Mucosa of descending colon (tissue), 3 donors: ENCODE results near the gene SPTB. TPM values are rescaled to one million over a fixed set of nuclear protein-coding genes. Genes with fewer than 3 reads are reported as not detected.

Experiments
- ATAC-seq: fragments of 200-7000 bp; cut with Tn5 transposase; one replicate; pipeline ENCODE4 v1.9.1; 2020; ENCODE audit warnings: mild to moderate bottlenecking, moderate library complexity
- DNase-seq, 3 donors: peaks; one replicate each; pipeline ENCODE4 v3.0.0-alpha.2; 2020
- H3K36me3 ChIP-seq: fragments of 200-600 bp; one replicate; pipeline ENCODE4 v1.8.0; 2021; ENCODE audit warnings: low read depth, mild to moderate bottlenecking
- H3K4me1 ChIP-seq: fragments of 200-600 bp; one replicate; pipeline ENCODE4 v1.8.0; 2021; ENCODE audit warnings: low read depth, mild to moderate bottlenecking
- H3K4me3 ChIP-seq: fragments of 200-600 bp; one replicate; pipeline ENCODE4 v1.8.0; 2021; ENCODE audit warnings: mild to moderate bottlenecking
- H3K9me3 ChIP-seq: fragments of 200-600 bp; one replicate; pipeline ENCODE4 v1.8.0; 2021; ENCODE audit warnings: mild to moderate bottlenecking
- CTCF ChIP-seq: fragments of 200-600 bp; IDR thresholded peaks from one replicate; pipeline ENCODE4 v1.8.0; 2022; ENCODE audit warnings: antibody characterized with exemption, mild to moderate bottlenecking
- intact Hi-C, 2 donors: fragments of 100-400 bp; cut with DNase I in 1 of 2; cut with micrococcal nuclease in 1 of 2; formaldehyde crosslinking; loops; one replicate each; pipeline versions ENCODE4 v1.11.0 to v1.11.1; 2022; cut with DNase I, micrococcal nuclease
- total RNA-seq, 3 donors: library from RNA; stranded (reverse); fragmentation: NEBNext Ultra II Directional in 2 of 3; extraction: Animal tissue kit (Norgen Biotek cat#: 25700) in 2 of 3; gene quantifications; one replicate each; pipeline versions ENCODE4 v1.2.1 to v1.2.4, GENCODE V29; 2021 to 2023
- donor health status: DM: no; HTN: no; CAD: no; lungs with moderate emphysema.
- donor health status: DM: no; HTN: no; CAD: no.
- donor health status: DM: no; HTN: yes; CAD: no.

SPTB gene
- total RNA-seq, 3 donors from 2014 or later: 0.35 to 1.4 (median 0.51) TPM

GRCh38 chr14:64846319-64846718, 33.4 kb downstream of the SPTB start:
- no peak overlapping the region for H3K4me3 ChIP-seq
- ATAC-seq (no peak), DNase-seq (no peak)
- no peaks in the 10 kb centered on the region for H3K4me1 ChIP-seq
- H3K36me3 ChIP-seq: no peaks in the 10 kb centered on the region
- no peak for TF ChIP-seq CTCF
- H3K9me3 ChIP-seq: no peaks in the 10 kb centered on the region
- intact Hi-C loops: no loop called here

GRCh38 chr14:64845878-64846277, 33.8 kb downstream of the SPTB start:
- no peak for TF ChIP-seq CTCF
- no peak for ATAC-seq

GRCh38 chr14:64844969-64845536, 34.7 kb downstream of the SPTB start:
- Histone ChIP-seq H3K4me1 (no peaks in the 10 kb centered on the region), H3K36me3 (no peaks in the 10 kb centered on the region), H3K4me3 (no peak overlapping the region), H3K9me3 (no peaks in the 10 kb centered on the region)
- intact Hi-C loops: no loop called here
- no peak for TF ChIP-seq CTCF
- DNase-seq (no peak), ATAC-seq (no peak)

More at GRCh38 chr14:64845878-64846277, 33.8 kb downstream of the SPTB start:
- no peak for DNase-seq
- Histone ChIP-seq H3K36me3 (no peaks in the 10 kb centered on the region), H3K9me3 (no peaks in the 10 kb centered on the region), H3K4me3 (no peak overlapping the region), H3K4me1 (no peaks in the 10 kb centered on the region)
- intact Hi-C loops: no loop called here

GRCh38 chr14:64844272-64844671, 35.4 kb downstream of the SPTB start:
- intact Hi-C loops: no loop called here
- no peaks in the 10 kb centered on the region for H3K36me3 ChIP-seq
- no peaks in the 10 kb centered on the region for H3K4me1 ChIP-seq
- no peak overlapping the region for H3K4me3 ChIP-seq
- H3K9me3 ChIP-seq: no peaks in the 10 kb centered on the region
- DNase-seq (no peak), ATAC-seq (no peak)
- no peak for TF ChIP-seq CTCF

DNA sequence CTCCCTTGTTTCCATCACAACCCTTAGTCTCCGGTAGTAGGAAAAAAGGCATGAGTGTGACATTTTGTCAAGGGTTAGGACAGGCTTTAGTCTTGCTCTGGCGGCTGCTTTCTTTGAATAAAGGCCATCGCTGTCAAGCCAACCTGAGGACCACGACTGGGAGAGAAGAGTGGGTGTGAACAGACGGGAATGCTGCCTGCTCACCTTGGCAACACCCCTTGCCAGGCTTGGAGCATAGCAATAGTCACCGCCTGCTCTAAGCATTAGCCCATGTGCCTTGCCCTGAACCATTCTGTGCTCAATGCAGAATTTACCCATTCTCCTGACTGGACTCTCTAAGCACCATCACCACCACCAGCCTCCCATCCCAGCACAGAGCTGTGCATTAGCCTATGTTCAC, 36.2 kb downstream of the SPTB start:
- no peak for ATAC-seq
- TF ChIP-seq CTCF: no peak
- no peaks in the 10 kb centered on the region for H3K36me3 ChIP-seq
- H3K9me3 ChIP-seq: no peaks in the 10 kb centered on the region
- intact Hi-C loops: no loop called here
- no peaks in the 10 kb centered on the region for H3K4me1 ChIP-seq
- no peak overlapping the region for H3K4me3 ChIP-seq
- no peak for DNase-seq
